Spleen (tissue), 11 donors: ENCODE data around the gene ALMS1. TPM values are rescaled to one million over a fixed set of nuclear protein-coding genes. Genes with fewer than 3 reads are reported as not detected.
"Not testable (repeated sequence)": the region's sequence is repeated elsewhere in the genome, so short reads cannot be mapped to it uniquely, and the experiment has no call there.

Experiments
- DNase-seq: peaks from one replicate; pipeline ENCODE4 v3.0.0-alpha.2; 2020
- H3K27ac ChIP-seq, 8 donors: fragments of 200-600 bp; sonication (generic) in 7 of 8; 1 replicate in 4 of 8; 2 replicates in 4 of 8; pipeline versions ENCODE4 v1.5.0 to v1.8.0; 2016 to 2021; ENCODE audit warnings: inconsistent platforms in 4 of 8, mild to moderate bottlenecking in 4 of 8, moderate library complexity in 1 of 8
- H3K27me3 ChIP-seq, 7 donors: fragments of 200-600 bp; sonication (generic) in 6 of 7; replicated peaks in 1 of 7; 1 replicate in 4 of 7; 2 replicates in 3 of 7; pipeline versions ENCODE4 v1.5.0 to v1.8.0; 2016 to 2021; ENCODE audit warnings: inconsistent platforms in 3 of 7, mild to moderate bottlenecking in 1 of 7
- H3K36me3 ChIP-seq, 6 donors: fragments of 200-600 bp; sonication (generic) in 5 of 6; 1 replicate in 4 of 6; 2 replicates in 2 of 6; pipeline versions ENCODE4 v1.5.0 to v1.8.0; 2016 to 2021; ENCODE audit warnings: inconsistent platforms in 2 of 6
- H3K4me1 ChIP-seq, 6 donors: fragments of 200-600 bp; sonication (generic) in 5 of 6; 1 replicate in 3 of 6; 2 replicates in 3 of 6; pipeline versions ENCODE4 v1.5.0 to v1.8.0; 2016 to 2021; ENCODE audit warnings: inconsistent platforms in 3 of 6
- H3K4me3 ChIP-seq, 8 donors: fragments of 200-600 bp; sonication (generic) in 7 of 8; 1 replicate in 4 of 8; 2 replicates in 4 of 8; pipeline versions ENCODE4 v1.5.0 to v1.8.0; 2016 to 2021; ENCODE audit warnings: inconsistent platforms in 4 of 8, mild to moderate bottlenecking in 4 of 8, moderate library complexity in 2 of 8
- H3K9me3 ChIP-seq, 8 donors: fragments of 200-600 bp; sonication (generic) in 7 of 8; 1 replicate in 4 of 8; 2 replicates in 4 of 8; pipeline versions ENCODE4 v1.5.0 to v1.8.0; 2016 to 2021; ENCODE audit warnings: inconsistent platforms in 4 of 8
- POLR2A ChIP-seq, 3 donors: fragments of 450-650 bp; IDR thresholded peaks; one replicate each; pipeline ENCODE4 v1.5.1; 2017; ENCODE audit warnings: antibody characterized with exemption in 3 of 3, mild to moderate bottlenecking in 1 of 3
- POLR2AphosphoS5 ChIP-seq, 3 donors: sonication (generic); formaldehyde crosslinking; IDR thresholded peaks; one replicate each; pipeline ENCODE4 v1.5.1; 2017; ENCODE audit warnings: antibody characterized with exemption in 3 of 3
- whole genome bisulfite sequencing, 5 donors: extraction: QIAGEN DNeasy Blood & Tissue Kit in 3 of 5; methylation state at CpG; one replicate each; pipeline versions ENCODE4 v1.1.5 to v1.1.7; 2013 to 2018; 5-methylcytosine and 5-hydroxymethylcytosine counted together
- intact Hi-C: fragments of 100-400 bp; cut with DNase I; formaldehyde crosslinking; loops from one replicate; pipeline ENCODE4 v1.15.0; 2023; ENCODE audit warnings: low total_unique reads
- polyA plus RNA-seq, 3 donors: library from polyadenylated mRNA; stranded (reverse); fragments of 200-250 nt; gene quantifications; one replicate each; pipeline ENCODE4 v1.2.1, GENCODE V29; 2013
- total RNA-seq, 7 donors: library from RNA; depleted of rRNA in 3 of 7; stranded (reverse); fragments of >200 nt in 3 of 7; fragmentation: NEBNext Ultra II Directional in 4 of 7; extraction: Animal tissue kit (Norgen Biotek cat#: 25700) in 4 of 7; gene quantifications; one replicate each; pipeline versions ENCODE4 v1.1.0 to v1.2.1, GENCODE V29; 2016 to 2021
- TF ChIP-seq, protein P1 (sequence below), 11 experiments: fragments of 200-600 bp in 7 of 11; fragments of 450-650 bp in 4 of 11; sonication (generic) in 4 of 11; IDR thresholded peaks in 8 of 11; conservative IDR thresholded peaks in 3 of 11; 1 replicate in 7 of 11; 2 replicates in 4 of 11; pipeline versions ENCODE4 v1.4.0 to v1.8.0; 2016 to 2021; ENCODE audit warnings: antibody characterized with exemption in 11 of 11, inconsistent platforms in 4 of 11, mild to moderate bottlenecking in 1 of 11
- donor health status: healthy with polysubstance abuse.
- donor health status: DM: no; HTN: no; CAD: no; lungs with moderate emphysema.
- donor health status: DM: no; HTN: no; CAD: no.
- donor health status: Bipolar disorder and iron deficiency.
- donor health status: healthy.
- donor health status: DM: no; HTN: no; CAD: no.
- donor health status: DM: yes; HTN: yes; CAD: no.

ALMS1 gene
- total and polyA plus RNA-seq, 10 donors: 3.8 to 34.2 (median 17.7) TPM

DNA sequence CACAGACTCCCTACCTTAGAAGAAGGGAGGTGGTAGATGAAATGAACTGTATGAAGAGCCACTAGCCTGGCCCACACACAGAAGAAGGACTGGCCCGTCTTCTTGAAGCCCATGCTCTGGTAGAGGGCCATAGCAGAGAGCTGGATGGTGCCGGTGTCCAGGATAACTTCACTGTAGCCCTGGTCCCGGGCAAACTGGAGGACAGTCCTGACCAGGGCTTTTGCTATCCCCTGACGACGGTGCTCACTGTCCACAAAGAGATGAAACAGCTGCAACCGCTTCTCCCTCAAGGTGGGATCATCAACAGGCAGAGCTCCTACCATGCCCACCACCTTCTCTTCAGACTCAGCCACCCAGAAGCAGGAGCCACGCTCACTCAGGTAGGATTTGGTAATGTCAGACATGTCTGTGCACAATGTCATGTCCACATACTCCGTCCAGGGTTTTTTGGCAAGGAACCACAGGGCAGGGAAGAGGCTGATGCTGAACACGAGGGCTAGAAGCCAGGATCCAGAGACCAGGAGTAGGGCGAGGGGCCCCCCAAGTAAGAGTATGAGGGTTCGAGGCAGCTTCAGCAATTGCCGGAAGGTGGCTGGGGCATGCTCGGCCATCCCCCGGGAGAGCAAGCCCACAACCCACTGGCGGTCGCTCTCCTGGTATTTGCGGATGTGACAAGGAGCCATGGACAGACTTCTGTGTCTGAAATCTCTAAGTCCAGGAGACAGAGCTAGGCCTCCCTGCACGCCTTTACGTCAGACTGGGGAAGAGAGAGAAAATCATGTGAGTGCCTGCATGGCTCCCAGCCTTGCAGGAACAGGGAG, 255.5 kb downstream of the ALMS1 start:
- no peaks in the 10 kb centered on the region for H3K4me1 ChIP-seq
- peaks cover 0 to 5% (median 0%) of the 10 kb centered on the region in 7 donors for H3K27me3 ChIP-seq
- H3K4me3 ChIP-seq: peak overlapping the region in 1 of 8 donors; percentile 42
- H3K27ac ChIP-seq: peak overlapping the region in 3 of 8 donors; percentile 22 to 63 (median 46)
- intact Hi-C loops: no loop called here
- WGBS, 5 donors: 68 to 92% (median 91%) methylated on average over 6 to 19 of the region's 19 CpGs
- DNase-seq: no peak
- H3K36me3 ChIP-seq: no peaks in the 10 kb centered on the region
- peaks cover 0 to 14% (median 9%) of the 10 kb centered on the region in 8 donors for H3K9me3 ChIP-seq
- TF ChIP-seq, protein P1, sequence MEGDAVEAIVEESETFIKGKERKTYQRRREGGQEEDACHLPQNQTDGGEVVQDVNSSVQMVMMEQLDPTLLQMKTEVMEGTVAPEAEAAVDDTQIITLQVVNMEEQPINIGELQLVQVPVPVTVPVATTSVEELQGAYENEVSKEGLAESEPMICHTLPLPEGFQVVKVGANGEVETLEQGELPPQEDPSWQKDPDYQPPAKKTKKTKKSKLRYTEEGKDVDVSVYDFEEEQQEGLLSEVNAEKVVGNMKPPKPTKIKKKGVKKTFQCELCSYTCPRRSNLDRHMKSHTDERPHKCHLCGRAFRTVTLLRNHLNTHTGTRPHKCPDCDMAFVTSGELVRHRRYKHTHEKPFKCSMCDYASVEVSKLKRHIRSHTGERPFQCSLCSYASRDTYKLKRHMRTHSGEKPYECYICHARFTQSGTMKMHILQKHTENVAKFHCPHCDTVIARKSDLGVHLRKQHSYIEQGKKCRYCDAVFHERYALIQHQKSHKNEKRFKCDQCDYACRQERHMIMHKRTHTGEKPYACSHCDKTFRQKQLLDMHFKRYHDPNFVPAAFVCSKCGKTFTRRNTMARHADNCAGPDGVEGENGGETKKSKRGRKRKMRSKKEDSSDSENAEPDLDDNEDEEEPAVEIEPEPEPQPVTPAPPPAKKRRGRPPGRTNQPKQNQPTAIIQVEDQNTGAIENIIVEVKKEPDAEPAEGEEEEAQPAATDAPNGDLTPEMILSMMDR (IDR thresholded peaks at IDR 0.05 in 8 of 11, conservative IDR thresholded peaks at IDR 0.05 in 3 of 11): no peak
- TF ChIP-seq POLR2A (IDR thresholded peaks at IDR 0.05): no peak
- TF ChIP-seq POLR2AphosphoS5 (IDR thresholded peaks at IDR 0.05): no peak

- Histone ChIP-seq H3K4me1 (no peaks in the 10 kb centered on the region), H3K4me3 (peak overlapping the region in 1 of 8 donors; percentile 42), H3K9me3 (peaks cover 0 to 14% (median 9%) of the 10 kb centered on the region in 8 donors), H3K27ac (peak overlapping the region in 1 of 8 donors; percentile 63), H3K27me3 (peaks cover 0 to 5% (median 0%) of the 10 kb centered on the region in 7 donors), H3K36me3 (no peaks in the 10 kb centered on the region)
- DNase-seq: no peak
- no peak for TF ChIP-seq POLR2AphosphoS5 (IDR thresholded peaks at IDR 0.05)
- TF ChIP-seq, protein P1 (IDR thresholded peaks at IDR 0.05 in 8 of 11, conservative IDR thresholded peaks at IDR 0.05 in 3 of 11): no peak
- TF ChIP-seq POLR2A (IDR thresholded peaks at IDR 0.05): no peak
- intact Hi-C loops: no loop called here
- WGBS, 5 donors: 62 to 89% (median 82%) methylated on average over 3 of the region's 3 CpGs
Measured at GRCh38 chr2:73641767-73642062, 256.1 kb downstream of the ALMS1 start.

GRCh38 chr2:73642338-73643018, 256.8 kb downstream of the ALMS1 start, which contains the start of gene NAT8:
Gene NAT8, minus strand, starts transcription at chr2:73642422. Its CDS starts 794 bp downstream, at chr2:73641628.
- peaks cover 0 to 14% (median 9%) of the 10 kb centered on the region in 8 donors for H3K9me3 ChIP-seq
- peaks cover 0 to 5% (median 0%) of the 10 kb centered on the region in 7 donors for H3K27me3 ChIP-seq
- H3K4me1 ChIP-seq: no peaks in the 10 kb centered on the region
- peak within 1 kb of the TSS in 3 of 8 donors; percentile 22 to 63 (median 46) for H3K27ac ChIP-seq
- 69 to 81% (median 73%) methylated on average over 9 to 13 of the region's 13 CpGs for WGBS, 5 donors
- TF ChIP-seq POLR2AphosphoS5 (IDR thresholded peaks at IDR 0.05): no peak
- intact Hi-C loops: no loop called here
- H3K36me3 ChIP-seq: no peaks in the 10 kb centered on the region
- H3K4me3 ChIP-seq: peak within 1 kb of the TSS in 1 of 8 donors; percentile 42
- no peak for DNase-seq

DNA sequence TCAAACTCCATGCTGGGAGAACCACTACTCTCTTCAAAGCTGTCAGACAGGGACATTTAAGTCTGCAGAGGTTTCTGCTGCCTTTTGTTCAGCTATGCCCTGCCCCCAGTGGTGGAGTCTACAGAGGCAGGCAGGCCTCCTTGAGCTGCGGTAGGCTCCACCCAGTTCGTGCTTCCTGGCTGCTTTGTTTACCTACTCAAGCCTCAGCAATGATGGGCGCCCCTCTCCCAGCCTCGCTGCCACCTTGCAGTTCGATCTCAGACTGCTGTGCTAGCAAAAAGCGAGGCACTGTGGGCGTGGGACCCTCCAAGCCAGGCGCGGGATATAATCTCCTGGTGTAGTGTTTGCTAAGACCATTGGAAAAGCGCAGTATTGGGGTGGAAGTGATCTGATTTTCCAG, 262.1 kb downstream of the ALMS1 start:
- DNase-seq, H3K27me3 ChIP-seq, H3K4me1 ChIP-seq, H3K9me3 ChIP-seq, H3K27ac ChIP-seq, H3K4me3 ChIP-seq, intact Hi-C loops, H3K36me3 ChIP-seq: not testable (repeated sequence)
- WGBS, 5 donors: 84 to 97% (median 91%) methylated on average over 8 to 10 of the region's 10 CpGs
